ENCODE measurements around the gene SLC9A9. TPM values are rescaled to one million over a fixed set of nuclear protein-coding genes. Genes with fewer than 3 reads are reported as not detected.

SLC9A9 gene
- total RNA-seq, 1 experiment from 2014 or later: 1.5 TPM

- CTCF ChIA-PET: no interaction called here
- Mint-ChIP-seq H3K4me3 (ENCODE audit: low read depth, unreplicated experiment) (no peak overlapping the region), H3K27ac (ENCODE audit: unreplicated experiment) (no peak overlapping the region), H3K36me3 (ENCODE audit: insufficient read depth, unreplicated experiment) (no peaks in the 10 kb centered on the region), H3K27me3 (ENCODE audit: unreplicated experiment) (peaks cover 27% of the 10 kb centered on the region), H3K4me1 (ENCODE audit: low read depth, unreplicated experiment) (no peaks in the 10 kb centered on the region), H3K9me3 (ENCODE audit: low read depth, unreplicated experiment) (no peaks in the 10 kb centered on the region)
- no TSS peak for BruUV-seq (replicated peaks)
- TF ChIP-seq, protein P1, sequence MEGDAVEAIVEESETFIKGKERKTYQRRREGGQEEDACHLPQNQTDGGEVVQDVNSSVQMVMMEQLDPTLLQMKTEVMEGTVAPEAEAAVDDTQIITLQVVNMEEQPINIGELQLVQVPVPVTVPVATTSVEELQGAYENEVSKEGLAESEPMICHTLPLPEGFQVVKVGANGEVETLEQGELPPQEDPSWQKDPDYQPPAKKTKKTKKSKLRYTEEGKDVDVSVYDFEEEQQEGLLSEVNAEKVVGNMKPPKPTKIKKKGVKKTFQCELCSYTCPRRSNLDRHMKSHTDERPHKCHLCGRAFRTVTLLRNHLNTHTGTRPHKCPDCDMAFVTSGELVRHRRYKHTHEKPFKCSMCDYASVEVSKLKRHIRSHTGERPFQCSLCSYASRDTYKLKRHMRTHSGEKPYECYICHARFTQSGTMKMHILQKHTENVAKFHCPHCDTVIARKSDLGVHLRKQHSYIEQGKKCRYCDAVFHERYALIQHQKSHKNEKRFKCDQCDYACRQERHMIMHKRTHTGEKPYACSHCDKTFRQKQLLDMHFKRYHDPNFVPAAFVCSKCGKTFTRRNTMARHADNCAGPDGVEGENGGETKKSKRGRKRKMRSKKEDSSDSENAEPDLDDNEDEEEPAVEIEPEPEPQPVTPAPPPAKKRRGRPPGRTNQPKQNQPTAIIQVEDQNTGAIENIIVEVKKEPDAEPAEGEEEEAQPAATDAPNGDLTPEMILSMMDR (IDR thresholded peaks at IDR 0.05; ENCODE audit: unreplicated experiment): no peak
- no peak for DNase-seq
- intact Hi-C loops (cut with micrococcal nuclease; ENCODE audit: unreplicated experiment): no loop called here
These were observed 619.9 kb downstream of the SLC9A9 start for GRCh38 chr3:143228405-143228804.

- no peak overlapping the region for H3K27ac Mint-ChIP-seq (ENCODE audit: unreplicated experiment)
- CTCF ChIA-PET: interaction anchor here (0.7 kb wide), 1 partner anchor 30 kb away, joined by 3 read pairs; no protein-coding TSS in a partner anchor
- no peaks in the 10 kb centered on the region for H3K36me3 Mint-ChIP-seq (ENCODE audit: insufficient read depth, unreplicated experiment)
- H3K4me1 Mint-ChIP-seq (ENCODE audit: low read depth, unreplicated experiment): no peaks in the 10 kb centered on the region
- no peaks in the 10 kb centered on the region for H3K9me3 Mint-ChIP-seq (ENCODE audit: low read depth, unreplicated experiment)
- no peak for DNase-seq
- no TSS peak for BruUV-seq (replicated peaks)
- TF ChIP-seq, protein P1 (IDR thresholded peaks at IDR 0.05; ENCODE audit: unreplicated experiment): no peak
- H3K27me3 Mint-ChIP-seq (ENCODE audit: unreplicated experiment): peaks cover 16% of the 10 kb centered on the region
- intact Hi-C loops (cut with micrococcal nuclease; ENCODE audit: unreplicated experiment): no loop called here
- no peak overlapping the region for H3K4me3 Mint-ChIP-seq (ENCODE audit: low read depth, unreplicated experiment)
These were observed 621.5 kb downstream of the SLC9A9 start for GRCh38 chr3:143226678-143227291.

DNA sequence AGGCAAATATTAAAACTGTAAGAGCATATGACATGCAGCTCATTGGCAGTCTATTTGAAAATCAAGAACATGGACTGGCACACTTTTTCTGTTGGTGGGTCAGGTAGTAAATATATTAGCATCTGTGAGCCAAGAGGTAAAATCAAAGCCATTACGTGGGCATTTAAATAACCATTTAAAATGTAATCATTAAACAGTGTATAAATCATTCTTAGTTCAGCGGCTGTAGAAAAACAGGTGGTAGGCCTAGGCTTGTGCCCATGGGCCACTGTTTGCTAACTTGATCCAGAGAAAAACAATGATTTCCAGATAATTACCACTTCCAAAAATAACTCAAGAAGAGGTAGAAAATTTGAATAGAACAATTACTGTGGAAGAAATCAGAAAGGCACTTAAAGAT lies 623.6 kb downstream of the SLC9A9 start:
- no peaks in the 10 kb centered on the region for H3K9me3 Mint-ChIP-seq (ENCODE audit: low read depth, unreplicated experiment)
- no peak overlapping the region for H3K27ac Mint-ChIP-seq (ENCODE audit: unreplicated experiment)
- TF ChIP-seq, protein P1 (IDR thresholded peaks at IDR 0.05; ENCODE audit: unreplicated experiment): no peak
- DNase-seq: no peak
- H3K4me1 Mint-ChIP-seq (ENCODE audit: low read depth, unreplicated experiment): no peaks in the 10 kb centered on the region
- intact Hi-C loops (cut with micrococcal nuclease; ENCODE audit: unreplicated experiment): loop anchor here (5.0 kb wide), 1 partner anchor 418 kb away; no protein-coding TSS in a partner anchor
- H3K27me3 Mint-ChIP-seq (ENCODE audit: unreplicated experiment): peaks cover 25% of the 10 kb centered on the region
- BruUV-seq (replicated peaks): no TSS peak
- no peak overlapping the region for H3K4me3 Mint-ChIP-seq (ENCODE audit: low read depth, unreplicated experiment)
- CTCF ChIA-PET: no interaction called here
- no peaks in the 10 kb centered on the region for H3K36me3 Mint-ChIP-seq (ENCODE audit: insufficient read depth, unreplicated experiment)

GRCh38 chr3:143222981-143223380 lies 625.3 kb downstream of the SLC9A9 start:
- no TSS peak for BruUV-seq (replicated peaks)
- TF ChIP-seq, protein P1 (IDR thresholded peaks at IDR 0.05; ENCODE audit: unreplicated experiment): no peak
- DNase-seq: no peak
- peaks cover 25% of the 10 kb centered on the region for H3K27me3 Mint-ChIP-seq (ENCODE audit: unreplicated experiment)
- no peak overlapping the region for H3K4me3 Mint-ChIP-seq (ENCODE audit: low read depth, unreplicated experiment)
- CTCF ChIA-PET: no interaction called here
- H3K9me3 Mint-ChIP-seq (ENCODE audit: low read depth, unreplicated experiment): no peaks in the 10 kb centered on the region
- no peaks in the 10 kb centered on the region for H3K4me1 Mint-ChIP-seq (ENCODE audit: low read depth, unreplicated experiment)
- H3K27ac Mint-ChIP-seq (ENCODE audit: unreplicated experiment): no peak overlapping the region
- intact Hi-C loops (cut with micrococcal nuclease; ENCODE audit: unreplicated experiment): loop anchor here (5.0 kb wide), 1 partner anchor 419 kb away; no protein-coding TSS in a partner anchor
- H3K36me3 Mint-ChIP-seq (ENCODE audit: insufficient read depth, unreplicated experiment): no peaks in the 10 kb centered on the region

Data from Calu3 (cell line).